Stimulated activated CD4-positive, alpha-beta T cell treated with anti-CD3 and anti-CD28 coated beads, Interleukin-1b, Interleukin-23, amount 100 ng/mL, for 48 hours (primary cell): ENCODE measurements around the gene ZDHHC8.

Source experiments
- DNase-seq: peaks from one replicate; pipeline ENCODE4 v3.0.0-alpha.2; 2020

The ZDHHC8 gene

GRCh38 chr22:20096574-20097420 lies 34.8 kb upstream of the ZDHHC8 start:
- DNase-seq: no peak

- DNase-seq: no peak
Observed at GRCh38 chr22:20099099-20099711, 32.4 kb upstream of the ZDHHC8 start.

GRCh38 chr22:20101638-20102037 lies 30.0 kb upstream of the ZDHHC8 start:
- DNase-seq: no peak

- no peak for DNase-seq
Observed at GRCh38 chr22:20102203-20102780, 29.3 kb upstream of the ZDHHC8 start.

- no peak for DNase-seq
Observed at GRCh38 chr22:20105456-20106204, 26.0 kb upstream of the ZDHHC8 start.

GRCh38 chr22:20106205-20106848 lies 25.3 kb upstream of the ZDHHC8 start:
- no peak for DNase-seq

GRCh38 chr22:20106849-20107237 lies 24.8 kb upstream of the ZDHHC8 start:
- no peak for DNase-seq

GRCh38 chr22:20107471-20107901 lies 24.1 kb upstream of the ZDHHC8 start:
- no peak for DNase-seq

- DNase-seq: no peak
Observed at GRCh38 chr22:20107951-20108756, 23.4 kb upstream of the ZDHHC8 start.

GRCh38 chr22:20108757-20109230 lies 22.8 kb upstream of the ZDHHC8 start:
- no peak for DNase-seq

GRCh38 chr22:20109411-20110358 lies 21.9 kb upstream of the ZDHHC8 start:
- no peak for DNase-seq

GRCh38 chr22:20110359-20110985 lies 21.1 kb upstream of the ZDHHC8 start:
- no peak for DNase-seq

GRCh38 chr22:20111045-20111688 lies 20.4 kb upstream of the ZDHHC8 start:
- peak; percentile 49 for DNase-seq

- DNase-seq: no peak
Observed at GRCh38 chr22:20111689-20112622, 19.6 kb upstream of the ZDHHC8 start.

- DNase-seq: no peak
Observed at GRCh38 chr22:20112623-20113511, 18.7 kb upstream of the ZDHHC8 start.

- no peak for DNase-seq
Observed at GRCh38 chr22:20113551-20114310, 17.9 kb upstream of the ZDHHC8 start.
